Inflammatory macrophage treated with lipopolysaccharide for 4 hours (primary cell): ENCODE measurements around the gene CLDN8.

Experiments used
- DNase-seq: peaks from one replicate; pipeline ENCODE4 v3.0.0-alpha.2; 2020

CLDN8 gene

DNA sequence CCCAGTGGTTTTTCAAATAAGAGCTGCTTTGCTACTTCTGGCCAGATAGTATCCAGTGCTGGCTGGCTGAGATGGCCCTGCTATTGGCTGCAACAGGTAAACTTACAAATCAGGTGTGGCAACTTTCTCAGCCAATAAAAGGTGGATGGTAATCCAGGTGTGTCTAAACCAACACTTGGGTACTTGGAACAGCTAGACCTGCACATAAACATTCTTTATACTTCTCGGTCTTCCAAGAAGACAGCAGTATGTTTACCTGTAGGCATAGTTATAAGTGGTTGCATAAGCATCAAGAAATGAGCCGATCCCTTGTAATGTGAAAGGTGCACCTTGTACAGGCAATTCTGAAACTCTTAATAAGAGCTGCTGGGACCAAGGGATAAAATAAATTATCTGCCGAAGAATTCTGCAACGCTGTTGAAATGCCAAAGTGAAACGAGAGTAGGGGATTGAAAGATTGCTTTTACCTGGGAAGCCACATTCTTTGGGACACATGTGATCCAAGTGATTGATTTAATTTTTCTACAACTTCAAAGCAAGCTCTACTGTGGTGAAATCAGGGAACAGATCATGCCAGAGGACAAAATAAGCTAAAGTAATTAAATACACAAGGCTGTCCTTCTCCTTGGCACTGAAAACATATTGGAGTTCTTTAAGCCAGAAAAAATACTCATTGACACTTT, at the start of gene CLDN8:
Gene CLDN8, minus strand, starts transcription at position 57 of the 683 bp plus-strand sequence. CDS start 172 bp downstream, outside the sequence.
- no peak for DNase-seq

DNA sequence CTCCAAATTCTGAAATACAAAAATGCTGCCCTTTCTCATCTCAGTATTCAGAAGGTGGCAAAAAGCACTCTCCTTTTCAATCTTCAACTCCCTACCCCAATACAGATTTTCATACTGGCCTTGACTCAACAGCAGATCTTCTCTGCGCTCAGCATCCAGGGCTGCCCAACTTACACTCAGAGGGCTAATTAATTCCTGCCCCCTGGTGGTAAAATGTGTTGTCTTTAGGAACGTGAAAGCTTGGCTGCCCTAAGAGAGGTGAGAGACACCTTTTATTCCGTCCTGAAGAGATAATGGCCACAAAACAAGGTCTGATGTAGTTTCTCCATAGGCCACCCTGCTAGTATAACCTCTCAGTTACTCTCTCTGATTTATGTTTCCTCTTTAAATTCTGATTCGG, 41.9 kb upstream of the CLDN8 start:
- no peak for DNase-seq

DNA sequence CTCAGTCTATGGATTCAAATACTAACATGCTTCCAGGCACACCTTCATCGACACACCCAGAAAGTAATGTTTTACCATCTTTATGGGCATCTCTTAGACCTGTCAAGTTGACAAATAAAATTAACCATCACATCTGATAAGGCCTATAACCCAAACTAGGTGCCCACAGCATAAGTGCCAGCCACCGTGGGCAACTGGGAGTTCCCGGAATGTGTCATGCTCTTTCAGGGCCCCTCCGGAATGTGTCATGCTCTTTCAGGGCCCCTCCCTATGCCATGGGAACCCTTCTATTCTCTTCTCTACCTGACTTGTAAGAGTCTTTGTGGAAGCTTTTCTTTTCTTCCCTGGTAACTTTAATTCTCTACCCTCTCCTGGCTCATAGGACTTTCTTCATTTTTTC, 40.2 kb upstream of the CLDN8 start:
- no peak for DNase-seq

- no peak for DNase-seq
Observed at GRCh38 chr21:30255679-30256078, 39.8 kb upstream of the CLDN8 start.

DNA sequence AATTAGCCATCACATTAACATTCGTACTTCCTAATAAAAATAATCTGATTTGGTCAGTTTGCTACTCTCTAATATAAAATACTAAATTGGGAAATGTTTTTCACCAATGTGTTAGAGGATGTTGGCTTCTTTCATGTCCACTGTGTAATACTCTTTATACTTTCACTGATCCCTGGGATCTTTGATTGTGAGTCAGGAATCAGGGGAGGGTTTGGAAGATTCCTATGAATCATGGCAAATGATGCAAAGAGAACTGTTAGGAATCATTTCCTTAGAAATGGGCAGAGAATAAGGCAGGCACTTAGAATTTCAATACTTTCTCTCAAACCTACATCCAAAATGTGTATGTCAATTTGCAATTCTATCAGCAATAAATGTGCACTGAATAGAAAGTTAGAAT, 35.9 kb upstream of the CLDN8 start:
- no peak for DNase-seq

DNA sequence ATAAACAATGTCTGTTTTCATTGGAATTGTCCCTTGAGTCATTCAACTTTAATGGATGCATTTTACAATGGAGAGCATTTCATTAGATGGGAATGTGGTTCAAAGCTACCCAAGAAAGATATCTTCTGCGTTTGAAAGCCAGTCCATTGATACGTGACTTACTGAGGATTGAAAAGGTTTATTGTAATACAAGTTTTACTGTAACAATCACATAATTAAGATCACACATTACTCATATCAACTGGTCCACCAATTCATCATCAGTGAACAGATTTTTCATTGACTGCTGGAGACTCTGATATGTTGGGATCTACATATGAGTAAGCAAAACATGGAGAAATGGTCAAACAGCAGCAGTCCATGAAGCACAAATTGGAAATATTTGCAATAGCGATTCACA, 34.0 kb upstream of the CLDN8 start:
- no peak for DNase-seq

DNA sequence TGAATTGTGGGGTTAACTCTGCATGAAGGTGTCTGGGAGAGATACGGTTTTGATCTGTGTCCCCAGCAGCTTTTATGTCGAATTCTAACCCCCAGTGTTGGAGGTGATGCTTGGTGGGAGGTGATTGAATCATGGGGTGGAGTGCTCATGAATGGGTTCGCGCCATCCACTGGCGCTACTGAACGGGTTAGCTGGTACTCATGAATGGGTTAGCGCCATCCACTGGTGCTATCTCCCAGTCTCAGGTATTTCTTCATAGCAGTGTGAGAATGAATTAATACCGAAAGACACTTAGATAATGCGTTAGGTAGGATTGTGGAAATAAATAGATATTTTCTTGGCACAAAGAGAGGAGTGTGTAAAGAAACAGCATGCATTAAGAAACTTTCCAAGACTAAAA, 32.9 kb upstream of the CLDN8 start:
- DNase-seq: no peak

DNA sequence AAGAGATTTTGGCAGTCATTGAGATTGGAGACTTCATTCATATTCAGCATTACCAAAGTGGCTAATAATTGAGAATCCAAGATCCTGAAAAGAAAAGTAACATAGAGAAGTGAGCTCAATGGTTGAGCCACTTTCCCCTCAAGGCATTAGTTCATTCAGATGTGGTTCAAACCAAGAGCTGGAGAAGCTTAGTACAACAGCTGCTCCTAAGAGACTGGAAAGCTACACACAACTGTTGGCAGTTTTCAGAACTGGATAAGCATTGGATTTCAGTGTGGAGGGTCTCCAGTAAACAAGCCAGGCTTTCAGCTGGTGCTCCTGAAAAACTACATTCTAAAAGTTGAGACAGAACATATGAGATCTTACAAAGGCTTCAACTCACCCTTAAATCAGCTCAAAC, 29.2 kb upstream of the CLDN8 start:
- no peak for DNase-seq

- no peak for DNase-seq
Observed at GRCh38 chr21:30243691-30244090, 27.8 kb upstream of the CLDN8 start.

DNA sequence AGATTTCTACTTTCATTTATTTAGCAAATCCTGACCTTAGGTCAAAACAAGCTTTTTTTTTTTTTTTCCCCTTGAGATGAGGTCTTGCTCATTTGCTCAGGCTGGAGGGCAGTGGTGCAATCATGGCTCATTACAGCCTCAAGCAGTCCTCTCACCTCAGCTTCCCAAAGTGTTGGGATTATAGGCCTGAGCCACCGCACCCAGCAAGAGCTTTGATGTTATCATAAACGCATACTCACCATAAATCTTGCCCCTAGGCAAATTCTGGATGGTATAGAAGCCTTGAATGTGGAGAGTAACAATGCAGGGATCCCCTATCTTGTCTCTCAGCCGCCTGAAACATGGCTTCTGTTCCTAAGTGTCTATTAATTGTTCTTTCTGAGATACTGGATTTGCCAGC, 24.8 kb upstream of the CLDN8 start:
- DNase-seq: no peak

- DNase-seq: no peak
Observed at GRCh38 chr21:30238168-30238567, 22.3 kb upstream of the CLDN8 start.

- no peak for DNase-seq
Observed at GRCh38 chr21:30234643-30235042, 18.7 kb upstream of the CLDN8 start.

GRCh38 chr21:30234050-30234449, 18.2 kb upstream of the CLDN8 start:
- no peak for DNase-seq

DNA sequence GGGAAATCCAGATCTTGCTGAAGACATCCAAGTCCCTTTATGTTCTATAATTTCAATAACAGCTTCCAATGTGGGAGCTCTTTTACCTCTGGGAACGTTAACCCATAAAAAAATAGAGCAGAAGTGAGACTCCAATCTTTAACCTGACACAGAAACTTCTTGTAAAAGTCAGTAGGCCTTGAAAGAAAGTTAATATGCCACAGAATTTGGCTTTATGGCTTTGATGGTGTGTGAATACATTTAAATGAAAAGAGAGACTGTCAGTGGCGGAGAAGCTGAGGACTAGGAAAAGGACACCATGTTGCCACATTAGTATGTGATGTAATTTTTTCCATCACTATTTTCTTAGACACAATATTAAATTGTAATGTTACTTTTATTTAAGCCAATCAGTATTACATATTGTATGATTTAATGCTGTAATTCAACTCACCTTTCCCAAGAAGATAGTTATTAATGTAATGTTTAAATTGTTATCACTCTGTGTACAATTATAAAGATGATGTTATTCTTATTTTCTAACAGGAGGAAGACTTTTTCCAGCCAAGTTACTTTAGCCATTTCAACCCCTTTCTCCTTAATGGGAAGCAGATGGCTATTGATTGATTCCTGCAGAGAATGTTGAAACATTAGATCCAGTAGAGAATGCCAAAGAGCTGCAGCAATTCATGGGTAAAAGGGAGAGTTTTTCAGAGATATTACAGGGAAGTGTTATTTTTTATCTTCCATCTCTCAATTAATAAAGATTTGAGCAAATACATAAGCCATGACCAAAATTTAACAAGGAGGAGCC, 17.5 kb upstream of the CLDN8 start:
- DNase-seq: no peak

- DNase-seq: no peak
Observed at GRCh38 chr21:30232011-30232410, 16.1 kb upstream of the CLDN8 start.

- no peak for DNase-seq
Observed at GRCh38 chr21:30227633-30228404, 11.9 kb upstream of the CLDN8 start.

DNA sequence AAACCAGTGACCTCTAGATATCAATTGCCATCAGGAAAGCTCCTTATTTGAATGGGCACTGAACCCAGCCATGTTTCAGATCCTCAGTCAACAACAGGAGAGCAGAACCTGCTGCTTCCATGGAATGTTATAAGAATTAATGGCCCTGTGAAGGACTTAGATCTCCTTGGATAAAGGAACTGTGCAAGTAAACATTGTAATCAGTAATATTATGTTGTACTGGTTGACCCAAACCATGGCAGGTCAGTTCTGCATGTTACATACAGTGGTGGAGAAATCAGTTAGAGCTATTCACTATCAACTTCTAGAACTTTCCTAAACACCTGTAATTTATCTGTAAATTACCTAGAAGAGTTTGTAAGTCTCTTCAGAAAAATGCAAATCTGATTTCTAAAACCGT, 11.2 kb upstream of the CLDN8 start:
- DNase-seq: no peak

- no peak for DNase-seq
Observed at GRCh38 chr21:30223596-30223995, 7.7 kb upstream of the CLDN8 start.

GRCh38 chr21:30222724-30223123, 6.8 kb upstream of the CLDN8 start:
- no peak for DNase-seq

DNA sequence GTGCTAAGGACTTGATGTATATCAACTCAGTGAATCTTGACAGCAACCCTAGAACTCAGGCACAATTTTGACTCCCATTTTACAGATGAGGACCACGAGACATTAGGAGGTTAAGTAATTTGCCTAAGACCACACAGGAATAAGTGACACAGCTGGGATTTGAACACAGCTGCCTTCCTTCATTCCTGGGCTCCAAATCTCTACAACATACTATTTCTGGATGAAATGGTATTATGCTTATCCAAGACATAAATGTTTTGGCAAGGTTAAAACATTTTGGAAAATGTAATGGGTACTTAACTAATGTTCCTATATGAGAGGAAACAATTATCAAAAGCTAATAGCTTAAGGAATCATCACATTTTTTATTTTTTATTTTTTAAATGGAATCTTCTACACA, 4.8 kb downstream of the CLDN8 start:
- no peak for DNase-seq

- no peak for DNase-seq
Observed at GRCh38 chr21:30209601-30210000, 6.3 kb downstream of the CLDN8 start.

GRCh38 chr21:30207252-30207579, 8.7 kb downstream of the CLDN8 start:
- DNase-seq: no peak

DNA sequence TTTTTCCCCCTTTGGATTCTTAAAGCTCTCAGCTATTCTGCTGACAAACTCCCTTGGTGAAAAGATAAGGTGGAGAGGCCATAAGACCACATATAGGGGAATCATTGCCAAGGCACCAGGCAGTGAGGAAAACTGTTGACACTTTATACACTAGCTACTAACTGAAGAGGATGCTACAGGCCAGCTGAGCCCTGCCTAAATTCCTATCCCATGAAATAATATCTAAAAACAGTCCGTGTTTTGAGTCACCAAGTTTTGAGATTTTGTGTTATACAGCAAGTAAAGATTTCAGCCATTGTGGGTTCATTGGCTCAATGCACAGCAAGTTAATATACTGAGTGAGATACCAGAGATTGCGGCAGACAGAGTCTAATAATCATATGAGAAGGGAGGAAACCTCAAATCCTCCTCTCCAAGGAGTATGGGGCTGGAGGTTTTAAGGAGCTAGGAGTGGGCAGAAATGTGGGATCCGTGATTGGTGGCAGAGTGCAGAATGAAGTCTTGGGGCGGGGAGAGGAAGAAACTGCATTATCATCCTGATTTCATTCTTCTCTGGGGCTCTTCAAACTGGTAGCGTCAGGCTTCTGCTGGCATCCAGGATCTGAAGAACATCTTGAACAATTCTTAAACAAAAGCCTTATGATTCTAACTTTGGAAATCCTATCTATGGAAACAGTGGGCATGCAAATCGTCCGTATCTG, 9.2 kb downstream of the CLDN8 start:
- DNase-seq: no peak
